ENCODE measurements around the gene BLNK.
"Not testable (repeated sequence)": the region's sequence is repeated elsewhere in the genome, so short reads cannot be mapped to it uniquely, and the experiment has no call there.

BLNK gene

DNA sequence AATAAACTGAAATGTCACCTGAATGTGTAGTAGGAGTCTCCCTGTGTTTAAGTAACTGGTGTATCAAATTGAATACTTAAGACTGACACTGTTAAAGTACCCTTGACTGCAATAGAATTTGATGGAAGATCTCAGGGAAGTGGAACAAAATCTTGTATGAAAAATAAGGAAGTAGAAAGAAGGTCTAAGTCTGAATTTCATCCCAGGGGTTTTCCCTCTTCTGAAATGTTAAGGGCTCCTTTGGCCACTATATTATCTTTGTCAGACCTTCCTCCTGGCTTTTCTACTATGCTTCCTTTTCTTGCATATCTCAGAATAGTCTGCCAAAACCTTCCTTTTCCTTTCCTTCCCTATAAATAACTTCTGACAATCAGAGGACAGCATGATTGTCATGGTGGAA is 59.6 kb downstream of the BLNK start:
- H3K27ac ChIP-seq, result no peak overlapping the region
- TF ChIP-seq ZFX (IDR thresholded peaks at IDR 0.05; ENCODE audit: borderline replicate concordance), result no peak
- TF ChIP-seq, protein P1, sequence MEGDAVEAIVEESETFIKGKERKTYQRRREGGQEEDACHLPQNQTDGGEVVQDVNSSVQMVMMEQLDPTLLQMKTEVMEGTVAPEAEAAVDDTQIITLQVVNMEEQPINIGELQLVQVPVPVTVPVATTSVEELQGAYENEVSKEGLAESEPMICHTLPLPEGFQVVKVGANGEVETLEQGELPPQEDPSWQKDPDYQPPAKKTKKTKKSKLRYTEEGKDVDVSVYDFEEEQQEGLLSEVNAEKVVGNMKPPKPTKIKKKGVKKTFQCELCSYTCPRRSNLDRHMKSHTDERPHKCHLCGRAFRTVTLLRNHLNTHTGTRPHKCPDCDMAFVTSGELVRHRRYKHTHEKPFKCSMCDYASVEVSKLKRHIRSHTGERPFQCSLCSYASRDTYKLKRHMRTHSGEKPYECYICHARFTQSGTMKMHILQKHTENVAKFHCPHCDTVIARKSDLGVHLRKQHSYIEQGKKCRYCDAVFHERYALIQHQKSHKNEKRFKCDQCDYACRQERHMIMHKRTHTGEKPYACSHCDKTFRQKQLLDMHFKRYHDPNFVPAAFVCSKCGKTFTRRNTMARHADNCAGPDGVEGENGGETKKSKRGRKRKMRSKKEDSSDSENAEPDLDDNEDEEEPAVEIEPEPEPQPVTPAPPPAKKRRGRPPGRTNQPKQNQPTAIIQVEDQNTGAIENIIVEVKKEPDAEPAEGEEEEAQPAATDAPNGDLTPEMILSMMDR (IDR thresholded peaks at IDR 0.05), result no peak

DNA sequence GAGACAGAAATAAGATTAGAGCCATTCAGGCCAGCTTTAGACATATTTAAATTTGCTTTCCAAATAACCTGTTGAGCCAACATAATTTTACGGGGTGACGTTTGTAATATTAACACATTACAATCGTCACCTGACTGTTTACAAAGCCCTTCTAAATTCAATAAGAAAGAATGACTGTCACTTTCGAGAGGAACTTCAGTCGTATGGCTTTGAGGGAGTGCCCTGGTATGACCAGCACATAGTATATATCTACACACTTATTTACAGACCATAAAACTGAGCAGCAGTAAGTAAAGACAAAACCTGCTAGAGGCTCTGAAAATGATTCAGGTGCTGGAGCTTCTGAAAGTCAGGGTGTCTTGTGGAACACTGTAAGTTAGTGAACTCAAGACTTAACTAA is 62.4 kb downstream of the BLNK start:
- no peak overlapping the region for H3K27ac ChIP-seq
- TF ChIP-seq, protein P1 (IDR thresholded peaks at IDR 0.05), result no peak
- TF ChIP-seq ZFX (IDR thresholded peaks at IDR 0.05; ENCODE audit: borderline replicate concordance), result no peak

DNA sequence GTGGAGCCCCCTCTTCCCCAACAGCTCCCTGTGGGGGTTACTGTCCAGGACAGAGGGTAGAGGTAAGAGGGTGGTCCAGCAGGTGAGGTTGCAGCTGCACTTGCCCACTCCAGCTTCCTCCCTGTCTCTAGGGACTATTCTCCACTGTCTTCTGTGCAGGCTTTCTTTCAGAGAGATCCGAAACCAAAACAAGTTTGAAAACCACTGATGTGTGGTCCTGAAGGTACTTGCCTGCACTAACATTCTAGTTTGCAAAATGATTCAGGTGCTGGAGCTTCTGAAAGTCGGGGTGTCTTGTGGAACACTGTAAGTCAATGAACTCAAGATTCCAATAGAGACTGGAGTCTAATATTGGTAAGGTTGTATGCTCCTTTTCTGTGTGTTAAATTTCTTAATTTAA is 63.1 kb downstream of the BLNK start:
- TF ChIP-seq ZFX (IDR thresholded peaks at IDR 0.05; ENCODE audit: borderline replicate concordance), result no peak
- TF ChIP-seq, protein P1 (IDR thresholded peaks at IDR 0.05), result no peak
- H3K27ac ChIP-seq, result no peak overlapping the region

DNA sequence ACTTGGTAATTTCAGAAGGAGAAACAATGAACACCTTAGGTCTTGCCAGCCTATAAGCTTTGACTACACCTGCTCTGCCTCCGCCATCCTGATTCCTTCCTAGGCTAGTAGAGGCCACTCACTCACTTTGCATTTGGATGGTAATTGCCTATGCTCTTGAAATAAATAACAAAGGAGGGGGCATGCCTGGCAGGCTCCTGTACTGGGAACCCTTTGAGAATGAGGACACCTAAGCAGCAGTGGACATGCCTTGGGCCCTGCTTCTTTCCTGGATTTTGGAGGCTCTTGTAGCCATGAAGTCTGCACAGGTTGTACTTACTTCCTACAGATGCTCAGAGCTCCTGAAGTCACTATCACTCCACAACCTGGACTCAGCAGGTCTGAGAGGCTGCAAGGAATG is 65.8 kb downstream of the BLNK start:
- TF ChIP-seq ZFX (IDR thresholded peaks at IDR 0.05; ENCODE audit: borderline replicate concordance), result no peak
- H3K27ac ChIP-seq, result no peak overlapping the region

DNA sequence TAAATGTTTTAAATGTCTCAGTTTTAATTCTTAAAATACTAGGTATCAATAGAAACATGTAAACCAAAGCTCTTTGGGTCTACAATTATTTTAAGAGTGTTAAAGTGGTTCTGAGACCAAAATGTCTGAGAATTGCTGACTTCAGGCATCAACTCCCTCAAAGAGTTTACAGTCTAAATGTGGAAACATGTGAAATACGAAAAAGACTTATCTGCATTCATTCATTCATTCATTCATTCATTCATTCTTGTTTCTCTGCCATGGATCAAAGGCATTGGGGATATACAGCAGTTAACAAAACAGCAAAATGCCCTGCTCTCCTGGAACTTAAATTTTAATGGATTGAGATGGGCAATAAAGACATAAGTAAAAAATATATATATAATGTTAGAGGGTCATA is 69.8 kb downstream of the BLNK start:
- H3K27ac ChIP-seq, result no peak overlapping the region
- TF ChIP-seq, protein P1 (IDR thresholded peaks at IDR 0.05), result no peak
- no peak for TF ChIP-seq ZFX (IDR thresholded peaks at IDR 0.05; ENCODE audit: borderline replicate concordance)

DNA sequence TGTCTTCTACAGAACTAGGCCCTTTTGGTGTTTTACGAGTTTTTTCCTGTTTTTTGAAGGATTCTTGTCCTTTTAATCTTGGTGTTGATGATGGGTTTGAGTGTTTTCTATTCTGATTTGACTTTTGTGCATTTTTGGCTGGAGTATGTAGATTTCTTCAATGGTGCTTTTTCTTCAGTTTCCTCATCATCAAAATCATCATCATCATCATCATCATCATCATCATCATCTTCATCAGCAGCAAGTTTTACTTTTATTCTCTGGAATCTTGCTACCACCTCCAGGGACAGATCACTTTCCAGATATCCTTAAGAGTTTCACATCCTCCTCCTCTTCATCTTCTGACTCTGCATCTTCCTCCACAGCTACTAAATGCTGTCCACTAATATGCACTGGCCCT is 81.9 kb downstream of the BLNK start:
- not testable (repeated sequence) for H3K27ac ChIP-seq

DNA sequence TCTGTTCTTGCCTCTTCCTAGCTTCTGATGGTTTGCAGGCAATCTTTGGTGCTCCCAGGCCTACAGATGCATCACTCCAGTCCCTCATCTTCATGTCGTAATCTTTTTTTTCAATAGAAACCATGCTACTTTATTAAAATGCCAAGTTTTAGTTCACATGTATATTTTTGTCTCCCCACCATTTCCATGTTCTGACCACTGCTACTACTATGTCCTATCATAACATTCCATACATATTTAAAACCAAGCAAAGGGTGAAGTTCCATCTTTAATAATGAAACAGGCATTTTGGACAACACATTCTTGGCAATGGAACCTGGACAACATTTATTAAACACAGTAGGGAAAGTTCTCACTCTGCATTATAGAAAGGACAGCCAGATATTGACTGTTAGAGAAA is 82.5 kb downstream of the BLNK start:
- H3K27ac ChIP-seq, result no peak overlapping the region
- no peak for TF ChIP-seq ZFX (IDR thresholded peaks at IDR 0.05; ENCODE audit: borderline replicate concordance)
- TF ChIP-seq, protein P1 (IDR thresholded peaks at IDR 0.05), result no peak

DNA sequence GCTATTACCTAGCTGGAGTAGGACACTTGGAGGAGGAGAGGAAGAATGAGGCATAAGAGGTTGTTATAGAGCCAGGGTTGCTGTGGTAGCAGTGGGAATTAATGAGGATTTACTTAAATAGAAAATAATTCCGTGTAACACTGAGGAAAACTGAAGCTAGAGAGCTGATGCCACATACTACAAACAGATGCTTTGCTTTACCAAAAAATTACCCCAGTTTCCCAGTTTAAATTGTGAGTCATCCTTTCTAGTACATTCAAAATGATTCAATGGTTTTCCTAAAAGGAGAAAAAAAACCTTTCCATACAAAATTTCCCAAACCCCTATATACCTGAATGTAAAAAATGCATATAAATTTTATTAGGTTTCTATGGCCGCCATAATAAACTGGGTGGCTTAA is 82.9 kb downstream of the BLNK start:
- TF ChIP-seq, protein P1 (IDR thresholded peaks at IDR 0.05), result no peak
- TF ChIP-seq ZFX (IDR thresholded peaks at IDR 0.05; ENCODE audit: borderline replicate concordance), result no peak
- no peak overlapping the region for H3K27ac ChIP-seq

Measured in 22Rv1 (cell line).